Fibroblast of skin of right quadriceps (primary cell): ENCODE data around the gene RPS13.
"Not testable (repeated sequence)": the region's sequence is repeated elsewhere in the genome, so short reads cannot be mapped to it uniquely, and the experiment has no call there.

Source experiments
- DNase-seq: peaks from one replicate; pipeline ENCODE4 v3.0.0-alpha.2; 2013

RPS13 gene

GRCh38 chr11:17034027-17034426, 43.4 kb downstream of the RPS13 start:
- not testable (repeated sequence) for DNase-seq

DNA sequence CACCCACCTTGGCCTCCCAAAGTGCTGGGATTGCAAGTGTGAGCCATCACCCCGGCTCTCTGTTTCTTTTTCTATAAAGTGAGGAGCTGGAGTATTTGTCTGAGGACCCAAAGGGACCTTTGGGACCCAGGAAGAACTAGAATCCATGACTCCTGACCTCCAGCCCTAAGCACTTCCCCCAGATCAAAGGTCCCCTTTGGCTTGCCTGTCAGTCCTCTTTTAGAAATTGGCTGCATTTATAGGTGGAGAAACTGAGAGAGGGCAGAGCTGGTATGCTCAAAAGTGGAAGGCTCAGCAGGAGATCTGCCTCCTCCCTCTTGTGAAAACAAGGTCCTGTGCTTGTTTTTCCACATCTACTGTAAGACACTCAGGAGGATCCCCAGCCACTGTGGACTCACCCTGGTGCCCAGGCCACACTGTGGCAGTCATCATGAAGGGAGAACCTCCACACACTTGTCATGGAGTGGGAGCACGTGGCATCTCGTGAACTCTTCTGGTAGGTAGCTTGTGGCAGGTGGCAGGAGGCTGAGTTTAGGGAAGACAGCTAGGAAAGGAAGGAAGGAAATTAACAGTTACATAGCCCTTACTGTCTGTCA, 50.9 kb downstream of the RPS13 start:
- DNase-seq = no peak

DNA sequence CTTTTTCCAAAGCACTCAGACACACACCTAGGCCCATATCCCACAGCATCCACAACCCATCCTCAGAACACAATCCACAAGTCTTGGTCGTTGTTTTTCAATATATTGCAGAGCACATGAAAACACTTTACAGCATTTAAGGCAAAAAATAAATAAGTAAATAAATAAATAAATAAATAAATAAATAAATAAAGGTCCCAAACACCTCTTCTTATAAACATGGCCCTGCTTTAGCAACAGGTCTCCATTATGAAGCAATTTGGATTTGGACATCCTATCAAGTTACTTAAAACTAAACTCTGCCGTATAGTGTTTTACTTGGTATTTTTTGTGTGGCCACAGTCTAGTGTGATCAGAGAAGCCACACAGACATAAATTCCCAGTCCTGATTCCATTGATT, 52.5 kb downstream of the RPS13 start:
- no peak for DNase-seq
